ENCODE data around the gene GRK6. TPM values are rescaled to one million over a fixed set of nuclear protein-coding genes. Genes with fewer than 3 reads are reported as not detected.
A peak's percentile ranks its signal among the peaks of the same experiment; 100 is the strongest.

Gene GRK6
- total and polyA plus RNA-seq, 8 donors, result 7.2 to 14.5 (median 11.4) TPM

- Histone ChIP-seq H3K4me1 (peaks cover 4 to 14% (median 8%) of the 10 kb centered on the region in 3 donors), H3K4me3 (peak overlapping the region; percentile 17 to 70 (median 56)), H3K36me3 (no peaks in the 10 kb centered on the region), H3K27ac (no peak overlapping the region), H3K9me3 (no peaks in the 10 kb centered on the region), H3K27me3 (peaks cover 0 to 8% (median 0%) of the 10 kb centered on the region in 4 donors)
- peak; percentile 86 to 92 (median 88) for ATAC-seq
- intact Hi-C loops (cut with DNase I), result no loop called here
- DNase-seq, result peak; percentile 82 to 96 (median 88)
- FAIRE-seq, result no peak
- peak; percentile 42 to 66 (median 54) for TF ChIP-seq CTCF (IDR thresholded peaks at IDR 0.05)
- 0% methylated on average over 77 to 93 of the region's 93 CpGs for WGBS, 2 donors
Measured at GRCh38 chr5:177403792-177404640, 22.5 kb upstream of the GRK6 start.

GRCh38 chr5:177404641-177405179, 21.8 kb upstream of the GRK6 start:
- FAIRE-seq (no peak), ATAC-seq (no peak), DNase-seq (peak in 3 of 6 donors; percentile 38 to 75 (median 61))
- peaks cover 0 to 7% (median 0%) of the 10 kb centered on the region in 4 donors for H3K27me3 ChIP-seq
- no peak for TF ChIP-seq CTCF (IDR thresholded peaks at IDR 0.05)
- no peaks in the 10 kb centered on the region for H3K9me3 ChIP-seq
- no peaks in the 10 kb centered on the region for H3K36me3 ChIP-seq
- intact Hi-C loops (cut with DNase I), result loop anchor here in 1 of 3 donors (5.0 kb wide), 1 partner anchor 48 kb away; no protein-coding TSS in a partner anchor
- H3K4me1 ChIP-seq, result peaks cover 4 to 14% (median 8%) of the 10 kb centered on the region in 3 donors
- WGBS, 2 donors, result 30 to 47% methylated on average over 10 to 16 of the region's 16 CpGs
- H3K4me3 ChIP-seq, result peak overlapping the region; percentile 17 to 70 (median 56)
- no peak overlapping the region for H3K27ac ChIP-seq

GRCh38 chr5:177405312-177405711, 21.2 kb upstream of the GRK6 start:
- no peak overlapping the region for H3K27ac ChIP-seq
- intact Hi-C loops (cut with DNase I), result loop anchor here in 1 of 3 donors (5.0 kb wide), 1 partner anchor 47 kb away; no protein-coding TSS in a partner anchor

GRCh38 chr5:177405805-177406204, 20.7 kb upstream of the GRK6 start:
- Histone ChIP-seq H3K9me3 (no peaks in the 10 kb centered on the region), H3K4me3 (no peak overlapping the region), H3K27me3 (no peaks in the 10 kb centered on the region), H3K27ac (no peak overlapping the region), H3K4me1 (peaks cover 4 to 14% (median 8%) of the 10 kb centered on the region in 3 donors), H3K36me3 (no peaks in the 10 kb centered on the region)
- 86 to 94% methylated on average over 5 of the region's 5 CpGs for WGBS, 2 donors
- FAIRE-seq (no peak), ATAC-seq (no peak), DNase-seq (no peak)
- no peak for TF ChIP-seq CTCF (IDR thresholded peaks at IDR 0.05)
- intact Hi-C loops (cut with DNase I), result loop anchor here in 1 of 3 donors (5.0 kb wide), 1 partner anchor 46 kb away; no protein-coding TSS in a partner anchor

More at GRCh38 chr5:177405312-177405711, 21.2 kb upstream of the GRK6 start:
- Histone ChIP-seq H3K9me3 (no peaks in the 10 kb centered on the region), H3K4me1 (peaks cover 4 to 14% (median 8%) of the 10 kb centered on the region in 3 donors), H3K4me3 (no peak overlapping the region), H3K27me3 (peaks cover 0 to 1% (median 0%) of the 10 kb centered on the region in 4 donors), H3K36me3 (no peaks in the 10 kb centered on the region)
- FAIRE-seq (no peak), DNase-seq (no peak), ATAC-seq (no peak)
- WGBS, 2 donors, result 79 to 92% methylated on average over 2 of the region's 2 CpGs
- TF ChIP-seq CTCF (IDR thresholded peaks at IDR 0.05), result no peak
